Activated CD4-positive, alpha-beta T cell treated with anti-CD3 and anti-CD28 coated beads, Interleukin-2, amount 50 U/mL, for 16 hours (primary cell): ENCODE results near the gene NPPB.

Source experiments
- DNase-seq: peaks from one replicate; pipeline ENCODE4 v3.0.0-alpha.2; 2020

Gene NPPB

GRCh38 chr1:11831945-11832725 lies 26.6 kb downstream of the NPPB start:
- DNase-seq = no peak

- no peak for DNase-seq
Measured at GRCh38 chr1:11828511-11828910, 30.2 kb downstream of the NPPB start.

- DNase-seq = no peak
Measured at GRCh38 chr1:11826946-11827345, 31.8 kb downstream of the NPPB start.

- DNase-seq = no peak
Measured at GRCh38 chr1:11825131-11825530, 33.6 kb downstream of the NPPB start.

GRCh38 chr1:11823366-11824137 lies 35.2 kb downstream of the NPPB start:
- DNase-seq = no peak

GRCh38 chr1:11822091-11822490 lies 36.7 kb downstream of the NPPB start:
- no peak for DNase-seq

- DNase-seq = no peak
Measured at GRCh38 chr1:11817192-11817591, 41.6 kb downstream of the NPPB start.

- no peak for DNase-seq
Measured at GRCh38 chr1:11813021-11813420, 45.7 kb downstream of the NPPB start.
